Measurements from ENCODE around the gene ATG4D.

The ATG4D gene

GRCh38 chr19:10543420-10544241 lies at the start of gene ATG4D:
ATG4D (plus strand) TSS chr19:10543904; CDS start chr19:10544091, 187 bp downstream.
- DNase-seq = peak; percentile 77

DNA sequence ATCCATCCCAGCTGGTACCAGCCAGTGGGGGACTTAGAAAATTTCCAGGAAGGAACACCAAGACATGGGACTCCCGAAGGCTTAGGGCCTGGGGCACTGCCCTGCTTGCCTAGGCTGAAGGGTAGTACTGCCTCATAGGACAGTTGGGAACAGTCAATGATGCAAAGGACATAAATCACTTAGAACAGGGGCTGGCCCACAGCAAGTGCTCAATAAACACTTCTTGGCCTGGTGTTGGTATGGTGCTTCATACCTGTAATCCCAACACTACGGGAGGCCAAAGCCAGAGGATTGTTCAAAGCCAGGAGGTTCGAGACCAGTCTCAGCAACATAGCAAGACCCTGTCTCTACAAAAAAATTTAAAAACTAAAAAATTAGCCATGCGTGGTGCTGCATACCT lies 46.3 kb upstream of the ATG4D start:
- no peak for DNase-seq

DNA sequence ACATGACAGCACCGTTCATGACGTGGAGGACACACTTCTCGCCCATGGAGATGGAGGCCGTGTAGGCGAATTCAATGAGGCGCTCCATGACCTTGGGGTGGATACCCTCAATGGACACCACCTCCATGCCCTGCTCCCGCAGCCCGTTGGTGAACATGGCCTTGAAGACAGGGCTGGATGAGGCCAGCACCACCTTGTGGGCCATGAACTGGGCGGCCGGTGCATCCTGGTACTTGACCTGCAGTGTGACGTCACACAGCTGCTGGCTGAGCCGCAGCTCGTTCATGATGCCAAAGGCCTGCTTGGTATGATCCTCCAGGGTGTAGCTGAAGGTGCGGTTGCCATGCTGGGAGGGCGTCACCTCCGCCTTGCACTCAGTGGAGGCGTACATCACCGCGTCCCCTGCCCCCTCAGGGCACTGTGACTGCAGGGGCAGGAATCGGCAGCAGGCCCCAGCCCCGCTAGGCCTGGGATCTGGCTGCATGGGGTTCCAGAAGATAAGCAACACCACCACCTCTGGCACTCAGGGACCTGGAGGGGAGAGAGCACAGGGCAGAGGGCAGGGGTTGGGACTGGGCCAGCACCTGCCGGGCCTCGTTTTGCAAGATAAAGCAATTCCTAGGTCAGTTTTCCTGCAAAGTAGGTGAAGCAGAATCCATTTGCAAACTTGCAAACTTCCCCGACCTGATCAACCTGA lies 44.0 kb upstream of the ATG4D start:
- DNase-seq = no peak

DNA sequence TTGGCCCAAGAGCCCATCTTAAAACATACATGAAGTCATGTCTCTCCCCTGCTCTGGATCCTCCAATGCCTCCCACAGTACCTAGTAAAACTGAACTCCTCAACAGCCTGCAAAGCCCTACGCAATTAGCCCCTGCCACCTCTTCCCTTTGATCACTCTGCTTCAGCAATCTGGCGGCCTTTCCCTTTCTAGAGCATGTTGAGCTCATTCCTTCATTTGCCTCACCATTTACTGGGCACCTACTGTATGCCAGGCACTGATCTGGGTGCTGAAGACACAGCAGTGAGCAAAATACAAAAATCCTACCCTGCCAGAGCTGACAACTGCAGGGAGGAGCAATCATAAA lies 43.5 kb upstream of the ATG4D start:
- no peak for DNase-seq

DNA sequence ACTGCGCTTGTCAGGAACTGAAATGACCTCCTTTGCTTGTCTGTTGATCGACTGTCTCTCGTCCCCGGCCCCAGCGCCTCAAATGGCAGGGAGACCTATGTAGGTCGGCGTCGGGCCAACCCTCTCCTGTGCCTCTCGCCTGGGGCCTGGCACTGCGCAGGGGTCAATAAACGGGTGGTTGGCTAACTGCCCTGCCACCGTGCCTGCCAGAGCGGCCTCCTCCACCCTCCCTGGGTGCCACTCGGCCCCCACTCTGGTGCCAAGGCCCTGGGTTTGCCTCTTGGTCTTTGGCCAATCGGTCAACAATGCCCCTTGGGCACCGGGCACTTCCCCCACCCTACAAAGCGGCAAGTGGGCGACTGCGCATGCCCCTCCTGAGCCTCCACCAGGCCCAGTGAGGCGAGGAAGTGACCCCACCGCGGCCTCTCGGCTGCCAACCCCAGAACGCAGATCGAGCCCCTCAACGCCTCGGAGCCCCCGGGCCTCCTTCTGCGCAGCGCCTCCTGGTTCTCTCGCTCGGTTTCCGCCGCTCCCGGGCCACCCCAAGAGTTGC lies 41.7 kb upstream of the ATG4D start:
- peak; percentile 30 for DNase-seq

DNA sequence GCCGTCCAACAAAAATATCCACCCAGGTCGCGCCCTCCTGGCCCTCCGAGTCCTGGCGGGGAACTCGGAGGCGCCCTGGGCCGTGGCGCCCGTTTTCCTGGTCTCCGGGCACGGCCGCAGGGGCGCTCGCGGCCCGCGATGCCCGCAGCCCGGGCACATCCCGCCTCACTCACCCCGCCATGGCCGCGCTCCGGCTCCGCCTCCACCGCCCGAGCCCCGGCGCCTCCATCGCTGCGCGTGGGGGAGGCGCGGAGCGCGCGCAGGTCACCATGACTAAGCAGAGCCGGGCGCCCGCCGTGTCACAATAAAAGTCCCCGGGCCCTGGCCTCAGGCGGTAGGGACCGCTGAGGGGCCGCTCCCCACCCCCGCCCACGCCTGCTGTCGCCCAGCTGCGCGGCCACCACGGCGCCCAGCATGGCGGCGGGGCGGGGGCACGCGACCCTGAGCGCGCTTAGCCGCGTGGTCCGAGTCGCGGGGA lies 41.1 kb upstream of the ATG4D start:
- DNase-seq = peak; percentile 90

DNA sequence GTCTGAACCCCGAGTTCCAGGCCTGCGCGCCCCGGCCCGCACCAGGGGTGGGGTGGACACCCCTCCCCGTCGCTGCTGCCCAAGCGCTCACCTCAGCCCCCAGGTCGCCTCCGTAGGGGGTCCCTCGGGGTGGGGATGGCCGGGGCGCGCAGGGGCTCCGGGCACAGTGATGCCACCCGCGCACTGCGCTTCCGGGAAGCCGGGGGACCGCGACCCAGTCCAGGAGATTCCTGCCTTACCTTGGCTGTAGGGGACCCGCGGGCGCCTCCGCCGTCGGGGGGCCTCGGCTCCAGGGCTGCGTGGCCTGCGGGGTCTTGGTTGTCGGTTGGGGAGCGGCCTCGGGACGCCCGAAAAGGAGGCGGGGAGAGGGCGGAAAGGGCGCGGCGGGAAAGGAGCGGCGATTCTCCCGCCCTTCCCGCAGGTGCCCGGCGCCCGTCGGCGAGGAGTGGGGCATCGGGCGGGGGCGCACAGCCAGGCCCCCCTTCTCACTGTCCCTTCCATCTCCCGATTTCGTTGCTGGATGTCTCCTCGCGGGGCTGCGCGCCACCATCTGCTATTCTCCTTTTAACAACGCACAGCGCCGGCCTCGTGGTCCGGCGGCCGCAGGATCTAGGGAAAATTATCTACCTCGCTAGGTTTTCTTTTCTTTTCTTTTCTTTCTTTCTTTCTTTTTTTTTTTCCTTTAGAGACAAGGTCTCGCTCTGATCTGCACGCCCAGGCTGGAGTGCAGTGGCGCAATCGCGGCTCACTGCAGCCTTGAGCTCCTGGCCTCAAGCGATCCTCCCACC lies 40.5 kb upstream of the ATG4D start, which contains the start of gene KEAP1:
TSS of gene KEAP1 (minus strand) at position 355 of the 788 bp plus-strand sequence. CDS start 3,323 bp downstream, outside the sequence.
- peak; percentile 25 for DNase-seq

DNA sequence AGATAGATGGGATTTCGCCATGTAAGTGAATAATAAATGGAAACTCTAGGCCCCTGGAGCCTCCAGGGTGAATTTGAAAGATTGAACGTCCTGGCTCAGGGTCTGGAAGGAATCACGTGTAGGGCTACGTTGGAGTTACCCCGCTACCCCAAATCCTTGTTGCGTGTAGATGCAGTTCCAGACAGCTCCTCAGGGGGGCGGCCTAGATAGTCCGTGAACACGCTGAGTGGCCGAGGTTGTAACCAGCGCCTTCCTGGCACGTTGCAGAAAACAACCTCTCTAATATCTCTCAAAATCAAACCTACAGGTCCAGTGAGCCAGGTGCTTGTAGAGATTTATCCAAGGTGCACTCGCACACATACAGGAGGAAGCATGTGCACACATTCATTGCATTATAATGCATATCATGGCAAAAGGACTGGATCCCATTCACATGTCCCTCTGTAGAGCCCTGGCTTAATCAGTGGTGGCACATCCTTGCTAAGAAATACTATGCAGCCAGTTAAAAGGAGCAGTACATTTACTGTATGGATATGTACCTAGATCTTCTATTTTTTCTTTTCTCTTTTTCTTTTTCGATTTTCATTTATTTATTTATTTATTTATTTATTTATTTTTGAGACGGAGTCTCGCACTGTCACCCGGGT lies 38.0 kb upstream of the ATG4D start:
- DNase-seq = peak; percentile 83

GRCh38 chr19:10508036-10508435 lies 35.7 kb upstream of the ATG4D start:
- no peak for DNase-seq

DNA sequence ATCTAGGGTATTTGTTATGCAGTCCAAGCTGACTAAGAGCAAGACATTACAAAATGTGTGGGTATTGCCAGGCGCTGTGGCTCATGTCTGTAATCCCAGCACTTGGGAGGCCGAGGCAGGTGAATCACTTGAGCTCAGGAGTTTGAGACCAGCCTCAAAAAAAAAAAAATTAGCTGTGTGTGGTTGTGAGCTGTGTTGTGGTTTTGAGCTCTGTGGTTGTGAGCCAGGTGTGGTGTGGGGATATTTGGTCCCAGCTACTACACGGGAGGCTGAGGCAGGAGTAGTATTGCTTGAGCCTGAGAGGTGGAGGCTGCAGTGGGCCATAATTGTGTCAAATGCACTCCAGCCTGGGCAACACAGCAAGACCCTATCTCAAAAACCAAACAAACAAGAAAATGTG lies 35.0 kb upstream of the ATG4D start:
- peak; percentile 74 for DNase-seq

GRCh38 chr19:10510301-10510802 lies 33.4 kb upstream of the ATG4D start:
- DNase-seq = peak; percentile 31

DNA sequence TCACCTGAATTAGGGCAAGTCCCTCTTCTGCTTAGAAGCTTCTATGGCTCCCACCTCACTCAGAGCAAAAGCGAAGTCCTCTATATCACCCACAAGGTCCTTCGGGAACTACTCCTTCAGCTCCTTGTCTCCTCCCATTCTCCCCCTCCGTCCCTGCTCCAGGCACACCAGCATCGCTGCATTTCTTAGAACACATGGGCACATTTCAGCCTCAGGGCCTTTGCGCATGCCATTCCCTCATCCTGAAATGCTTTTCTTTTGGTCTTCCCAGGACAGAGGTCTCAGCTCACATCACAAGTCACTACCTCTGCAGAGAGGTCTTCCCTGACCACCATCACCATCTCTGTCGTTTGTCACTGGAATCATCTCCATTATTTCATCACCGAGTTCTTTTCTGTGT lies 30.5 kb upstream of the ATG4D start:
- no peak for DNase-seq

DNA sequence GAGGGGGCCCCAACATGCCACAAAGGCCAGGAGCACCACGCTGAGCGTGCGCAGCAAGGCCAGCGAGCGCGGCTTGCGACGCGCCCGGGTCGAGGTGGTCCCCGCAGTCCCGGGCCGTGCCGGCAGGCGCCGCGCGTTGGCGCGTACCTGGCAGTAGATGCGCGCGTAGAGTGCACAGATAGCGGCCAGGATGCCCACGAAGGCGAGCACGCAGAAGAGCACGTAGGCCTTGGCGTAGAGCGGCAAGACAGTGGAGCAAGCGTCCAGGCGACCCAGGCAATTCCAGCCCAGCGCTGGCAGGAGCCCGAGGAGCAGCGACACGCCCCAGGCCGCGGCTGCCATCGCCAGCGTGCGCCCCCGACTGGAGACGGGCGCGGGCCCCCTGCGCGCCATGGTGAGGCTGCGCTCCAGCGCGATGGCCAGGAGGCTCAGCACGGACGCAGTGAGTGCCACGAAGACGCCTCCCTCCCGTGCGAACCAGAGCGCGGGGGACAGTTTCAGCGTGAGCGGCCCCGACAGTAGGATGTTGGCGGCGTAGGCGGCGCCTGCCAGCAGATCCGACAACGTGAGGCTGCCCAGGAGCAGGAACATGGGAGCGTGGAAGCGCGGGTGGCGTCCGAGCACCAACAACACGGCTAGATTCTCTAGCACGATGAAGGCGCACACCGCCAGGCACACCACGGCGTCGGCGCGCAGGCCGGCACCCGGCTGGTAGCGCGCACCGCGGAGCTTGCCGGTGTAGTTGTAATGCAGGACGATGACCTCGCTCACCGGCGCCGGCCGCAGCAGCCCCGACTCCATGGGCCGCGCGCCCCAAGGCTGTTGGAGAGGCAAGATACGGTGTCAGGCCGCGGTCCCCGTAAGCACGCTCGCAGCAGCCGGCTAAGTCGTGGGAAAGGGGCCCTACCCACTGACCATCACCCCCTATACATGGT lies 29.2 kb upstream of the ATG4D start:
- DNase-seq = peak; percentile 32

DNA sequence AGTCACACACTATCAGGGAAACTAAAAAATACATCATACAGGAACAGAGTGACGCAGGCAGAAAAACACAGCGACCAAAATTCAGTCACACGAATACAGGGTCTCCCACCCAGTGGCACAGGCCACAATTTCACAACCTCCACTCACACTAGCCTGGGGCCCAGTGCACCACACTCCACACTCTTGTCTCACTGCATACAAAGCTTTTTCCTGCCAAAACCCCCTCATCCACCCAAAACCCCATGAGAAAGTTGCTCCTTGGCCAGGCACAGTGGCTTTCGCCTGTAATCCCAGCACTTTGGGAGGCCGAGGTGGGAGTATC lies 27.7 kb upstream of the ATG4D start:
- no peak for DNase-seq

DNA sequence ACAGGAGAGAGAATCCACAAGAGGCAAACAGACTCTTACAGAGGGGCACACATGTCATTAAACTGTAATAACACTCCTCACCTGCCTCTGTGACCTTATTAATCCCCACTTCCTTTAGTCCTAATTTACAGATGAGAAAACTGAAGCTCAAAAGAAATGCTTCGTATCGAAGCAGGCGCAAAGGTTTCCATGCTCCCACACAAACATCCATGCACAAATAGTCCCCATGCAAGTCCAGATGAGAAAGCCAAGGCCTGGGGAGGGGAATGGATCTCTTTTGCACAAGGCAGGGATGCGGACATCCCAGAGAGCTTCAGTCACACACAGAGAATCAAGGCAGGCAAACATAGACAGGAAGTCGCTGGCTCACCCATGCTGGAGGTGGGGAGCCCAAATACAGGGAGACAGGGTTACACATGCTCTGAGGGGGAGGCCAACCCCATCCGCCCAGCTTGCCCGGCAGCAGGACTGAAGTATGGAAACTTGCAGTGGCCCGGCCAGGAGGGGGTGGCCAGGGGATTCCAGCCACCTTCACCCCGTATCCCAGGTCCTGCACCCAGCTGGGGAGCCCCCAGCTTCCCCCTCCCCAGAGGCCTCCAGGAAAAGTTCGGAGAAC lies 26.9 kb upstream of the ATG4D start:
- no peak for DNase-seq

GRCh38 chr19:10517361-10517759 lies 26.3 kb upstream of the ATG4D start, which contains the start of gene S1PR5:
S1PR5 (minus strand) TSS chr19:10517447; CDS start chr19:10515011, 2,436 bp downstream.
- no peak for DNase-seq

DNA sequence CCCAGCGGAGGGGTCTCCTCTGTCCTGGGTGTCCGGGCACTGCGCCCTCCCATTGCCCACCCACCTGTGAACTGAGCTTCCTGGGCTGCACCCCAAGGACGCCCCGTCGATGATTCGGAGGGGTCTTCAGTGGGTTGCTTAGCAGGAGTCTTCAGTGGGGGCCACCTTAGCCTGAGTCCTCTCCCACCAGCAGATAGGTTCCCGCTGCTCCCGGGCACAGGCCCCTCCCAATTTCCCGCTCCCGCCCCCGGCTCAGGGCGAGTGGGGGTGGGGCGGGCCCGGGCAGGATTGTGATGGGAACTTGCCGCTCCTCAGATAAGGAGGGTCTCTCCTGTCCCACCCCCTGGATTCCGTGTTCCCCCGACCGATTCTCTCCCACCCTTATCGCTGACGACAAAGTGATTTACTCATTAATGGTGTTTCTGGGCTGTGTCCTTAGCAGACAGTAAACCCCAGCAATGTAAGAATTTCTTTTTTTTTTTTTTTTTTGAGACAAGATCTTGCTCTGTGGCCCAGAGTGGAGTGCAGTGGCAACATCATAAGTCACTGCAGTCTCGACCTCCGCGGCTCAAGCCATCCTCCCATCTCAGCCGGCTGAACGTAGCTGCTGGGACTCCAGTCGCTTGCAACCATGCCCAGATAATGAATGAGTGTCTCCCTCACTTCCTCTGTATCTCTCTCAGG lies 25.8 kb upstream of the ATG4D start:
- DNase-seq = no peak

DNA sequence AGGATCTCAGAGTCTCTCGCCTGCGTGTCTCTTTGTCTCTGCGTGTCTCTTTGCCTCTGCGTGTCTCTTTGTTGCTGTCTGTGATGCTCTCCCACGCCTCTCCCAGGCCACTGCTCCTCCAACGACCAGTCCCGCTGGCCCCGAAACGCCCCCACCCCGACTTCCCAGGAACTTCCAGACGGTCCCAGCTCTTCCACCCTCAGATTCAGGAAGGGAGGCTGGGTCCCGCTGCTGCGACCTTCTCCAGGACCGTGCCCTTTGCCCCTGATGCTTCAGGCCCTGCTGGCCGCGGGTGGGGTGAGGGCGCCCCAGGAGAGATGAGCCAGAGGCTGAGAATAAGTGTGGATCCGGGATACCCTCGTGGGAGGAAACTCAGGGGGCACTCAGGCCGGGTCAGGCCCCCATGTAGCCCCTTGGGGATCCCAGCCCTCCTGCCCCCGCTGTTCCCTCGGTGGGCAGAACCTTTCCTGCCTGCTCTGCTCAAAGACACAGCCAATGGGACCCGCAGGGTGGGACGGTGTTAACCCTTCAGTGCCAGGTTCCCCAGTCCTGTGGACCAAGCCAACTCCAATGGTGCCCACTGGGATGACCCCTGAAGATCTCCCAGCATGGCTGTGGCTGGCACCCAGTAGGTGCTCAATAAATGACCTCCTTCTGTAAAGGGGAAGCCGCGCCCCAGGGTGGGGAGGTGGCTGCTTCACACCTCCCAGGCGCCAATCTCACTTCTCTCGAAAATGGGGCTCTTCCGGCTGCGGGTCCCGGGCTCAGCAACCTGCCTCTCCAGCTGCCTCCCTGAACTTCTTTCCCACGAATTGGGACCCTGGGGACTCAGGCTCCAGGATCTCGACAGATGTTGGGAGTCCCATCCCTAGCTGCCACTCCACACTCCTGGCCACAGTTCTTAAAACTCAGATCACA lies 25.0 kb upstream of the ATG4D start:
- DNase-seq = no peak

DNA sequence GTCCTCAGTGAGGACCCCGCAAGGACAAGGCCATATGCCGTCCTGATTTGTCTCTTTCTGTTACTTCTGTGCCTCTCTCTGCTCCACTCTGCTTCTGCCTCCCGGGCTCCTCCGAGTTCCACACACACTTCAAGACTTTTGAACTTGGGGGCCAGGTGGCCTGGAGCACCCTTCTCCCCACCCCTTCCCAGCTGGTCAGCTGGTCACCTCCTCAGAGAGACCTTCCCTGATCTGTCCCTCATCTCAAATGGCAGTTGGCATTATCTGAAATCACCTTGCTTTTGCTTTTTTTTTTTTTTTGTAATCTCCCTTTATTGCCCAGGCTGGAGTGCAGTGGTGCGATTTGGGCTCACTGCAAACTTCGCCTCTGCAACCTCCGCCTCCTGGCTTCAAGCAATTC lies 24.3 kb upstream of the ATG4D start:
- no peak for DNase-seq

Measured in stimulated activated CD4-positive, alpha-beta T cell treated with anti-CD3 and anti-CD28 coated beads, Interleukin-1b, Interleukin-23, amount 100 ng/mL, for 48 hours (primary cell).